DOHH2 (cell line): ENCODE data around the gene CCNE1.

Experiments used
- EZH2phosphoT487 ChIP-seq: fragments of 200-600 bp; sonication (generic); IDR thresholded peaks from 2 replicates; pipeline ENCODE4 v1.6.1; 2017; ENCODE audit warnings: borderline replicate concordance, mild to moderate bottlenecking, antibody characterized with exemption, low read length, moderate library complexity, mixed read lengths
- TF ChIP-seq, protein P1 (sequence below): fragments of 200-600 bp; sonication (generic); IDR thresholded peaks from one replicate; pipeline ENCODE4 v1.5.1; 2014; ENCODE audit warnings: antibody characterized with exemption, mild to moderate bottlenecking, low read depth, low read length; ENCODE audit not compliant: poor library complexity, severe bottlenecking

DNA sequence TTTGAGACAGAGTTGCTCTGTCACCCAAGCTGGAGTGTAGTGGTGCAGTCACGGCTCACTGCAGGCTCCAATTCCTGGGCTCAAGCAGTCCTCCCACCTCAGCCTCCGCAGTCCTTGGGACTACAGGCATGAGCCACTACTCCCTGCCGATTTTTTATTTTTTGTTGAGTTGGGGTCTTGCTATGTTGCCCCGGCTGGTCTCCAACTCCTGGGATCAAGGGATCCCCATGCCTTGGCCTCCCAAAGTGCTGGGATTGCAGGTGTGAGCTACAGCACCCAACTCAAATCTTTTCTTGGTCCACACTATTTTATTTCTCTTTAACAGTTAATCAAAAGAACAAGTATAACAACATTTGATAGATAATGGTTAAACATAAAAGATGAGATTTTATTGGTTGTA, 7.5 kb downstream of the CCNE1 start:
- TF ChIP-seq, protein P1, sequence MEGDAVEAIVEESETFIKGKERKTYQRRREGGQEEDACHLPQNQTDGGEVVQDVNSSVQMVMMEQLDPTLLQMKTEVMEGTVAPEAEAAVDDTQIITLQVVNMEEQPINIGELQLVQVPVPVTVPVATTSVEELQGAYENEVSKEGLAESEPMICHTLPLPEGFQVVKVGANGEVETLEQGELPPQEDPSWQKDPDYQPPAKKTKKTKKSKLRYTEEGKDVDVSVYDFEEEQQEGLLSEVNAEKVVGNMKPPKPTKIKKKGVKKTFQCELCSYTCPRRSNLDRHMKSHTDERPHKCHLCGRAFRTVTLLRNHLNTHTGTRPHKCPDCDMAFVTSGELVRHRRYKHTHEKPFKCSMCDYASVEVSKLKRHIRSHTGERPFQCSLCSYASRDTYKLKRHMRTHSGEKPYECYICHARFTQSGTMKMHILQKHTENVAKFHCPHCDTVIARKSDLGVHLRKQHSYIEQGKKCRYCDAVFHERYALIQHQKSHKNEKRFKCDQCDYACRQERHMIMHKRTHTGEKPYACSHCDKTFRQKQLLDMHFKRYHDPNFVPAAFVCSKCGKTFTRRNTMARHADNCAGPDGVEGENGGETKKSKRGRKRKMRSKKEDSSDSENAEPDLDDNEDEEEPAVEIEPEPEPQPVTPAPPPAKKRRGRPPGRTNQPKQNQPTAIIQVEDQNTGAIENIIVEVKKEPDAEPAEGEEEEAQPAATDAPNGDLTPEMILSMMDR, result no peak
- TF ChIP-seq EZH2phosphoT487, result no peak
